MCF 10A (cell line): ENCODE results near the gene HNRNPA1. TPM values are rescaled to one million over a fixed set of nuclear protein-coding genes. Genes with fewer than 3 reads are reported as not detected.
A peak's percentile ranks its signal among the peaks of the same experiment; 100 is the strongest.

Experiments used
- BruUV-seq: library from RNA; stranded (reverse); fragments of 400-500 nt; replicated peaks from 2 replicates; lab custom pipeline; 2021; lab: Mats Ljungman, UMichigan
- CTCF ChIA-PET: fragments of 300-600 bp; sonication (Branson Sonifier 250); formaldehyde crosslinking; extraction: SDS; loops from one replicate; lab custom pipeline; 2021; ENCODE audit warnings: antibody characterized with exemption, inconsistent platforms; lab: Yijun Ruan, JAX
- POLR2A ChIA-PET: fragments of 300-600, 350-650 bp; sonication (Branson Sonifier 250); formaldehyde crosslinking; extraction: SDS; loops from one replicate; lab custom pipeline; 2020; ENCODE audit warnings: antibody characterized with exemption, inconsistent platforms; lab: Yijun Ruan, JAX
- DNase-seq: peaks from one replicate; pipeline ENCODE4 v3.0.0-alpha.2; 2018; ENCODE audit not compliant: unreplicated experiment
- H3K27ac Mint-ChIP-seq: one replicate; pipeline ENCODE4 v1.8.0; 2022; ENCODE audit warnings: mild to moderate bottlenecking, low read depth, mixed read lengths; ENCODE audit not compliant: unreplicated experiment
- H3K27me3 Mint-ChIP-seq: one replicate; pipeline ENCODE4 v1.8.0; 2022; ENCODE audit warnings: mixed read lengths; ENCODE audit not compliant: insufficient read depth, unreplicated experiment
- H3K36me3 Mint-ChIP-seq: one replicate; pipeline ENCODE4 v1.8.0; 2022; ENCODE audit warnings: mild to moderate bottlenecking, moderate library complexity, mixed read lengths; ENCODE audit not compliant: insufficient read depth, unreplicated experiment
- H3K4me1 Mint-ChIP-seq: one replicate; pipeline ENCODE4 v1.8.0; 2022; ENCODE audit warnings: mixed read lengths; ENCODE audit not compliant: insufficient read depth, unreplicated experiment
- H3K4me3 Mint-ChIP-seq: one replicate; pipeline ENCODE4 v1.8.0; 2022; ENCODE audit warnings: mild to moderate bottlenecking, moderate library complexity, mixed read lengths; ENCODE audit not compliant: unreplicated experiment
- H3K9me3 Mint-ChIP-seq: one replicate; pipeline ENCODE4 v1.8.0; 2022; ENCODE audit warnings: mixed read lengths; ENCODE audit not compliant: unreplicated experiment
- CTCF ChIP-seq: fragments of 200-600 bp; IDR thresholded peaks from one replicate; pipeline ENCODE4 v1.8.0; 2022; ENCODE audit warnings: antibody characterized with exemption, mild to moderate bottlenecking; ENCODE audit not compliant: unreplicated experiment
- intact Hi-C: fragments of 100-400 bp; cut with micrococcal nuclease; formaldehyde crosslinking; loops from 2 replicates; pipeline ENCODE4 v1.14.1; 2022
- total RNA-seq: library from RNA; stranded (reverse); gene quantifications from 2 replicates; pipeline ENCODE4 v1.2.3, GENCODE V29; 2022

HNRNPA1 gene
- total RNA-seq, 1 experiment from 2014 or later: 1,435 TPM

- no peaks in the 10 kb centered on the region for H3K27me3 Mint-ChIP-seq
- no TSS peak for BruUV-seq
- intact Hi-C loops: no loop called here
- no peaks in the 10 kb centered on the region for H3K4me1 Mint-ChIP-seq
- no peak for DNase-seq
- H3K9me3 Mint-ChIP-seq: no peaks in the 10 kb centered on the region
- H3K36me3 Mint-ChIP-seq: peaks cover 80% of the 10 kb centered on the region
- no peak overlapping the region for H3K27ac Mint-ChIP-seq
- ChIA-PET POLR2A (interaction anchor here (1.1 to 1.5 kb wide), 3 partner anchors 9 to 105 kb away, joined by 3 read pairs; no protein-coding TSS in a partner anchor), CTCF (interaction anchor here (0.6 to 3.5 kb wide), 13 partner anchors 12 to 291 kb away, joined by 3 to 63 read pairs (median 8); partner anchors contain the start of gene COPZ1)
- TF ChIP-seq CTCF: no peak
- no peak overlapping the region for H3K4me3 Mint-ChIP-seq
Measured at GRCh38 chr12:54253240-54253639, 27.3 kb upstream of the HNRNPA1 start.

GRCh38 chr12:54257332-54257731 lies 23.2 kb upstream of the HNRNPA1 start:
- Mint-ChIP-seq H3K4me3 (no peak overlapping the region), H3K27me3 (no peaks in the 10 kb centered on the region), H3K27ac (peak overlapping the region; percentile 83), H3K4me1 (peaks cover 9% of the 10 kb centered on the region), H3K9me3 (no peaks in the 10 kb centered on the region), H3K36me3 (peaks cover 54% of the 10 kb centered on the region)
- DNase-seq: no peak
- TF ChIP-seq CTCF: no peak
- ChIA-PET CTCF (interaction anchor here (1.2 to 2.3 kb wide), 3 partner anchors 16 to 122 kb away, joined by 3 to 8 read pairs (median 5); no protein-coding TSS in a partner anchor), POLR2A (interaction anchor here (0.7 to 6.9 kb wide), 2 partner anchors 22 to 102 kb away, joined by 3 to 99 read pairs; partner anchors contain the start of genes CBX5 and HNRNPA1)
- no TSS peak for BruUV-seq
- intact Hi-C loops: no loop called here

GRCh38 chr12:54258201-54258681 lies 22.3 kb upstream of the HNRNPA1 start:
- peaks cover 14% of the 10 kb centered on the region for H3K4me1 Mint-ChIP-seq
- H3K4me3 Mint-ChIP-seq: no peak overlapping the region
- H3K27me3 Mint-ChIP-seq: no peaks in the 10 kb centered on the region
- H3K36me3 Mint-ChIP-seq: peaks cover 53% of the 10 kb centered on the region
- TF ChIP-seq CTCF: no peak
- H3K9me3 Mint-ChIP-seq: no peaks in the 10 kb centered on the region
- DNase-seq: no peak
- H3K27ac Mint-ChIP-seq: peak overlapping the region; percentile 83
- BruUV-seq: no TSS peak
- intact Hi-C loops: loop anchor here (2.0 kb wide), 1 partner anchor 23 kb away; the partner anchor contains the start of genes CBX5 and HNRNPA1
- ChIA-PET POLR2A (interaction anchor here (0.6 to 6.9 kb wide), 15 partner anchors 11 to 1560 kb away, joined by 3 to 99 read pairs (median 5); partner anchors contain the start of genes CBX5, HNRNPA1 and ORMDL2), CTCF (interaction anchor here (0.6 to 1.6 kb wide), 9 partner anchors 17 to 121 kb away, joined by 3 to 5 read pairs (median 4); partner anchors contain the start of genes CBX5, COPZ1 and HNRNPA1)
